HepG2 (cell line): ENCODE results near the gene PRR11. TPM values are rescaled to one million over a fixed set of nuclear protein-coding genes. Genes with fewer than 3 reads are reported as not detected.
A peak's percentile ranks its signal among the peaks of the same experiment; 100 is the strongest.

Source experiments
- AKAP8 ChIP-seq: sonication (generic); formaldehyde crosslinking; IDR thresholded peaks from 2 replicates; pipeline ENCODE4 v1.5.1; 2020; ENCODE audit warnings: mild to moderate bottlenecking, missing genetic modification reagents
- CCAR2 ChIP-seq: fragments of 200-400 bp; formaldehyde crosslinking; optimal IDR thresholded peaks from 2 replicates; pipeline ENCODE3; 2018; ENCODE audit warnings: low read depth, mild to moderate bottlenecking, low read length, moderate library complexity
- CHCHD3 ChIP-seq: sonication (generic); formaldehyde crosslinking; IDR thresholded peaks from 2 replicates; pipeline ENCODE4 v1.8.0; 2022; ENCODE audit warnings: mild to moderate bottlenecking, missing genetic modification reagents, moderate library complexity
- FOXK2 ChIP-seq: fragments of 450-650 bp; IDR thresholded peaks from 2 replicates; pipeline ENCODE4 v1.6.1; 2016
- FOXM1 ChIP-seq: sonication (generic); formaldehyde crosslinking; IDR thresholded peaks from 2 replicates; pipeline ENCODE4 v1.5.0; 2020; ENCODE audit warnings: missing genetic modification reagents
- GABPA ChIP-seq, 2 experiments: IDR thresholded peaks; 2 replicates each; pipeline ENCODE4 v1.6.1; 2011 to 2016; ENCODE audit warnings: low read depth in 2 of 2, low read length in 1 of 2, missing biosample characterization in 1 of 2, missing genetic modification characterization in 1 of 2
- HNRNPK ChIP-seq: fragments of 200-400 bp; formaldehyde crosslinking; IDR thresholded peaks from 2 replicates; pipeline ENCODE4 v1.6.1; 2018; ENCODE audit warnings: low read length, low read depth, moderate library complexity, mild to moderate bottlenecking; ENCODE audit not compliant: poor library complexity, severe bottlenecking
- MAX ChIP-seq: IDR thresholded peaks from 2 replicates; pipeline ENCODE4 v1.6.1; 2012; ENCODE audit warnings: inconsistent platforms
- MED13 ChIP-seq: sonication (generic); formaldehyde crosslinking; IDR thresholded peaks from 2 replicates; pipeline ENCODE4 v1.5.0; 2020; ENCODE audit warnings: missing genetic modification reagents
- RBM22 ChIP-seq: fragments of 200-400 bp; formaldehyde crosslinking; optimal IDR thresholded peaks from 2 replicates; pipeline ENCODE3; 2017; ENCODE audit warnings: mild to moderate bottlenecking, low read length, moderate library complexity
- REXO4 ChIP-seq: sonication (generic); formaldehyde crosslinking; IDR thresholded peaks from 2 replicates; pipeline ENCODE4 v1.8.0; 2022; ENCODE audit warnings: missing genetic modification reagents, mild to moderate bottlenecking, borderline replicate concordance
- RORA ChIP-seq: sonication (generic); formaldehyde crosslinking; IDR thresholded peaks from 2 replicates; pipeline ENCODE4 v1.5.0; 2020; ENCODE audit warnings: mild to moderate bottlenecking, missing genetic modification reagents, moderate library complexity
- SIX4 ChIP-seq: sonication (generic); formaldehyde crosslinking; IDR thresholded peaks from 2 replicates; pipeline ENCODE4 v1.4.0; 2020; ENCODE audit warnings: missing genetic modification reagents
- SOX5 ChIP-seq: IDR thresholded peaks from 2 replicates; pipeline ENCODE4 v1.6.1; 2016; ENCODE audit warnings: borderline replicate concordance
- ZGPAT ChIP-seq: IDR thresholded peaks from 2 replicates; pipeline ENCODE4 v1.6.1; 2016; ENCODE audit warnings: mild to moderate bottlenecking
- ZKSCAN5 ChIP-seq: sonication (generic); formaldehyde crosslinking; IDR thresholded peaks from 2 replicates; pipeline ENCODE4 v1.5.1; 2020; ENCODE audit warnings: mild to moderate bottlenecking, missing genetic modification reagents
- ZNF205 ChIP-seq: IDR thresholded peaks from 2 replicates; pipeline ENCODE4 v1.6.1; 2018; ENCODE audit warnings: missing biosample characterization, missing genetic modification reagents
- ZNF629 ChIP-seq: sonication (generic); formaldehyde crosslinking; conservative IDR thresholded peaks from 2 replicates; pipeline ENCODE4 v1.5.0; 2020; ENCODE audit warnings: missing genetic modification reagents
- ZNF891 ChIP-seq: sonication (generic); formaldehyde crosslinking; IDR thresholded peaks from 2 replicates; pipeline ENCODE4 v1.5.0; 2020; ENCODE audit warnings: mild to moderate bottlenecking, missing genetic modification reagents
- ZSCAN25 ChIP-seq: sonication (generic); formaldehyde crosslinking; IDR thresholded peaks from 2 replicates; pipeline ENCODE4 v1.8.0; 2022; ENCODE audit warnings: mild to moderate bottlenecking, missing genetic modification reagents
- polyA plus RNA-seq, 8 experiments: library from polyadenylated mRNA; depleted of rRNA in 3 of 8; stranded (reverse) in 7 of 8; unstranded in 1 of 8; fragments of >200 nt; fragmentation: Illumina TruSeq in 4 of 8; extraction: Trizol in 4 of 8; gene quantifications; 2 replicates each; pipeline versions ENCODE4 v1.2.1 to v1.2.3, GENCODE V29; 2011 to 2016; ENCODE audit warnings: low read depth in 4 of 8, missing spikeins in 1 of 8, mixed read lengths in 1 of 8; ENCODE audit not compliant: insufficient read depth in 1 of 8
- total RNA-seq, 5 experiments: library from RNA; depleted of rRNA; stranded (reverse); fragments of >200 nt; fragmentation: Illumina TruSeq; extraction: Trizol; gene quantifications; 2 replicates each; pipeline ENCODE4 v1.2.3, GENCODE V29; 2016; ENCODE audit warnings: low read depth in 1 of 5
- TF ChIP-seq, protein P1 (sequence below): sonication (generic); formaldehyde crosslinking; IDR thresholded peaks from 2 replicates; pipeline ENCODE4 v1.4.0; 2020; ENCODE audit warnings: low read depth, missing genetic modification reagents
- TF ChIP-seq, protein P2 (sequence below): IDR thresholded peaks from 2 replicates; pipeline ENCODE4 v1.6.1; 2016; ENCODE audit warnings: control low read depth
- TF ChIP-seq, protein P3 (sequence below): sonication (generic); formaldehyde crosslinking; IDR thresholded peaks from 2 replicates; pipeline ENCODE4 v1.4.0; 2020; ENCODE audit warnings: missing genetic modification reagents

PRR11 gene
- total and polyA plus RNA-seq, 2 of the 13 experiments (the other 11 are each of a cell fraction or from before 2014, with no cell fraction given): 35.7 to 39.2 TPM

DNA sequence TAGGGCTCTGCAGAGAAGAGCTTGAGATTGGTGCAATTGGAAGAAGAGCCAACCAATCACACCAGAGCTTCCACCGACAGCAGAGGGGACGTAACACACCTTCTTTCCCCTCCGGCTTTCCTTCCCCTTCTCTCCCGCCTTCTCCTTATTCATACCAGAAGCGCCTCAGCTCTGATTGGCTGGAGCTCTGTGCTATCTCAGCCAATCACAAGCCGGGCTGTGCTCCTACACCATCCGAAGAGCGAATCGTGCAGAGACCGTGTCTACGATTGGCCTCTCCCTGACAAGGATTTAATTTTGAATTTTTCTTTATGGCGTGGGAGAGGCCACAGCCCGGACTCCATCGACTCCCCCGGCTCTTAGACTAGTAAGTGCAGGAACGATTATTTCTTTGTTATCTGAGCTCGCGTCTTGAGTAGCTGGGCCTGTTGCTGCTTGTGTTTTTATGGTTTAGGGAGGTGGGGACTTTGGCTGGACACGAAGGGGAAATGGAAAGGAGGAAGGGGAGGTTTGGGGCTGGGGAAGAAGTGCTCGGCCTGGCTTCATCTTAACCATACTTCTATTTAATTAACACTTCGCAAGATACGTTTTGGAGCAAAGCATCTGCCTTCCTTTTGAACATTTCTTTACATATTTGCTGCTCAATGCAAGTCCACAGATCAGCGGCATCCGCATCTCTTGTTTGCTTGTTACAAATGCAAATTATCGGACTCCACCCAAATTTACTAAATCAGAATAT, at the start of gene PRR11 (continued):
- TF ChIP-seq, protein P1, sequence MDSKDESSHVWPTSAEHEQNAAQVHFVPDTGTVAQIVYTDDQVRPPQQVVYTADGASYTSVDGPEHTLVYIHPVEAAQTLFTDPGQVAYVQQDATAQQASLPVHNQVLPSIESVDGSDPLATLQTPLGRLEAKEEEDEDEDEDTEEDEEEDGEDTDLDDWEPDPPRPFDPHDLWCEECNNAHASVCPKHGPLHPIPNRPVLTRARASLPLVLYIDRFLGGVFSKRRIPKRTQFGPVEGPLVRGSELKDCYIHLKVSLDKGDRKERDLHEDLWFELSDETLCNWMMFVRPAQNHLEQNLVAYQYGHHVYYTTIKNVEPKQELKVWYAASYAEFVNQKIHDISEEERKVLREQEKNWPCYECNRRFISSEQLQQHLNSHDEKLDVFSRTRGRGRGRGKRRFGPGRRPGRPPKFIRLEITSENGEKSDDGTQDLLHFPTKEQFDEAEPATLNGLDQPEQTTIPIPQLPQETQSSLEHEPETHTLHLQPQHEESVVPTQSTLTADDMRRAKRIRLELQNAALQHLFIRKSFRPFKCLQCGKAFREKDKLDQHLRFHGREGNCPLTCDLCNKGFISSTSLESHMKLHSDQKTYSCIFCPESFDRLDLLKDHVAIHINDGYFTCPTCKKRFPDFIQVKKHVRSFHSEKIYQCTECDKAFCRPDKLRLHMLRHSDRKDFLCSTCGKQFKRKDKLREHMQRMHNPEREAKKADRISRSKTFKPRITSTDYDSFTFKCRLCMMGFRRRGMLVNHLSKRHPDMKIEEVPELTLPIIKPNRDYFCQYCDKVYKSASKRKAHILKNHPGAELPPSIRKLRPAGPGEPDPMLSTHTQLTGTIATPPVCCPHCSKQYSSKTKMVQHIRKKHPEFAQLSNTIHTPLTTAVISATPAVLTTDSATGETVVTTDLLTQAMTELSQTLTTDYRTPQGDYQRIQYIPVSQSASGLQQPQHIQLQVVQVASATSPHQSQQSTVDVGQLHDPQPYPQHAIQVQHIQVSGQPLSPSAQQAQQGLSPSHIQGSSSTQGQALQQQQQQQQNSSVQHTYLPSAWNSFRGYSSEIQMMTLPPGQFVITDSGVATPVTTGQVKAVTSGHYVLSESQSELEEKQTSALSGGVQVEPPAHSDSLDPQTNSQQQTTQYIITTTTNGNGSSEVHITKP: no peak
- TF ChIP-seq REXO4 (CRISPR knock-in tag) (peak; percentile 93; the same call in 1 of the 2 replicates), ZNF891 (CRISPR knock-in tag) (no peak), SIX4 (CRISPR knock-in tag) (no peak), GABPA (IDR thresholded peaks at IDR 0.05; ENCODE audit: low read depth, low read length) (no peak), GABPA (CRISPR knock-in tag; IDR thresholded peaks at IDR 0.05; ENCODE audit: low read depth) (no peak), FOXK2 (0 out of 2 replicates have a peak, but pooled peaks have one; percentile 16), RORA (CRISPR knock-in tag) (no peak), ZKSCAN5 (CRISPR knock-in tag) (no peak), ZNF205 (CRISPR knock-in tag) (no peak), AKAP8 (no peak), MED13 (CRISPR knock-in tag) (no peak), ZSCAN25 (CRISPR knock-in tag) (no peak), FOXM1 (CRISPR knock-in tag) (peak; percentile 93), CHCHD3 (peak; percentile 43; the same call in 1 of the 2 replicates), MAX (peak; percentile 83), ZGPAT (no peak), CCAR2 (no peak), SOX5 (CRISPR knock-in tag) (no peak; the same call in 1 of the 2 replicates), HNRNPK (peak; percentile 54), ZNF629 (CRISPR knock-in tag) (no peak), RBM22 (no peak)
- TF ChIP-seq, protein P2, sequence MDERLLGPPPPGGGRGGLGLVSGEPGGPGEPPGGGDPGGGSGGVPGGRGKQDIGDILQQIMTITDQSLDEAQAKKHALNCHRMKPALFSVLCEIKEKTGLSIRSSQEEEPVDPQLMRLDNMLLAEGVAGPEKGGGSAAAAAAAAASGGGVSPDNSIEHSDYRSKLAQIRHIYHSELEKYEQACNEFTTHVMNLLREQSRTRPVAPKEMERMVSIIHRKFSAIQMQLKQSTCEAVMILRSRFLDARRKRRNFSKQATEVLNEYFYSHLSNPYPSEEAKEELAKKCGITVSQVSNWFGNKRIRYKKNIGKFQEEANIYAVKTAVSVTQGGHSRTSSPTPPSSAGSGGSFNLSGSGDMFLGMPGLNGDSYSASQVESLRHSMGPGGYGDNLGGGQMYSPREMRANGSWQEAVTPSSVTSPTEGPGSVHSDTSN (CRISPR knock-in tag): no peak
- TF ChIP-seq, protein P3, sequence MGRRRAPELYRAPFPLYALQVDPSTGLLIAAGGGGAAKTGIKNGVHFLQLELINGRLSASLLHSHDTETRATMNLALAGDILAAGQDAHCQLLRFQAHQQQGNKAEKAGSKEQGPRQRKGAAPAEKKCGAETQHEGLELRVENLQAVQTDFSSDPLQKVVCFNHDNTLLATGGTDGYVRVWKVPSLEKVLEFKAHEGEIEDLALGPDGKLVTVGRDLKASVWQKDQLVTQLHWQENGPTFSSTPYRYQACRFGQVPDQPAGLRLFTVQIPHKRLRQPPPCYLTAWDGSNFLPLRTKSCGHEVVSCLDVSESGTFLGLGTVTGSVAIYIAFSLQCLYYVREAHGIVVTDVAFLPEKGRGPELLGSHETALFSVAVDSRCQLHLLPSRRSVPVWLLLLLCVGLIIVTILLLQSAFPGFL (CRISPR knock-in tag): no peak
